EH (cell line): ENCODE data around the gene SLC1A6.
A peak's percentile ranks its signal among the peaks of the same experiment; 100 is the strongest.
"Not testable (repeated sequence)": the region's sequence is repeated elsewhere in the genome, so short reads cannot be mapped to it uniquely, and the experiment has no call there.

Experiments used
- DNase-seq: peaks from one replicate; pipeline ENCODE4 v3.0.0-alpha.2; 2015; ENCODE audit warnings: low read depth

SLC1A6 gene

DNA sequence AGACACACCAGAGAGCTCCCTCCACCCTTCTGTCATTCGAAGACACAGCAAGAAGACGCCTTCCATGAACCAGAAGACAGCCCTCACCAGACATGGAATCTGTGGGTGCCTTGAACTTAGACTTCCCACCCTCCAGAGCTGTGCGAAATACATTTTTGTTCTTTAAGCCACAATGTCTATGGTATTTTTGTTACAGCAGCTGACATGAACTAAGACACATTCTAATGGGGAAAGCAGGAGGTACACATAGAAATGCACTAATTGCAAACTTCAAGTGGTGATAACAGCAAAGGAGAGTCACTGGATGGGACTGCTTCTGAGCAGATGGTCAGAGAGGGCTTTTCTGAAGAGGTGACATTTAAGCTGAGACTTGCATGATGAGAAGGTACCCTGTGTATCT lies 22.2 kb downstream of the SLC1A6 start:
- DNase-seq: no peak

- no peak for DNase-seq
Measured at GRCh38 chr19:14954071-14954655, 25.5 kb downstream of the SLC1A6 start.

DNA sequence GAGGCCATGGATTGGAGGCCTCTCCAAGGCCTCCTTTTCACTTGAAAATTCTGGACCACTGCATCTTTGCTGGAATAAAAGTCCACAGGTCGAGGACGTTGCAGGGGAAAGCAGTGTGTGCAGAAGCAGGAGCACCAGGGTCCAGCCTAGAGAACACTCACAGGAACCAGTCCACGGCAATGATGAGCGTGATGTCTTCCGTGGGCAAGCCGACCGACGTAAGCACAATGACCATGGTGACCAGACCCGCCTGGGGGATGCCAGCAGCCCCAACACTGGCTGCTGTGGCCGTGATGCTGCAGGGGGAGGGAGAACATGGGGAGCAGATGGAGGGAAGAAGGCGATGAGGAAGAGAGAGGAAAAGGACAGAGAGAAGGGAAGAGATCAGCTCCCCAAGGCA lies 26.9 kb downstream of the SLC1A6 start:
- no peak for DNase-seq

- no peak for DNase-seq
Measured at GRCh38 chr19:14950421-14950820, 29.2 kb downstream of the SLC1A6 start.

DNA sequence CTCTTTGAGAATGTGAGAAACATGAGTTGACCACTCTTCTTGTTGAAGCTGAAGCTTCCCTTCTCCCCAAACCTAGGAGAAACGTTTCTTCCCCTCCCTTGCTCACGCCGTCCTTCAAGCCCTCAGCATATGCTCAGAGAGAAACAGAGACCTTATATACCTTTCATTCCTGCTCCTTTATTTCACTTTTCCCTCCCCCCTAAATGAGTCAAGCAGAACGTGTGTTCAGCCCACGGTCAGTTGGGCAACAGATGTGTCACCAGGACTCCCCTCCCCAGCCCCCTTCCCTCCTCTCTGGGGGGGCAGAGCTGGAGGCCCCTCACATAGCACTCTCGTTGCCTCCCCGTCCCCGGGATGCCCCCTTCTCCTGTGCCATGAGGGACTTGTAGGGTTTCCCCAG lies 29.8 kb downstream of the SLC1A6 start:
- DNase-seq: no peak

GRCh38 chr19:14949413-14949812 lies 30.3 kb downstream of the SLC1A6 start:
- DNase-seq: not testable (repeated sequence)

GRCh38 chr19:14944456-14944855 lies 35.2 kb downstream of the SLC1A6 start:
- no peak for DNase-seq

- peak; percentile 13 for DNase-seq
Measured at GRCh38 chr19:14943601-14944000, 36.1 kb downstream of the SLC1A6 start.

- no peak for DNase-seq
Measured at GRCh38 chr19:14941189-14941588, 38.5 kb downstream of the SLC1A6 start, which contains the start of gene OR7C2. Gene OR7C2, plus strand, starts transcription at chr19:14941489. Its CDS starts 0 bp downstream, at chr19:14941489.

DNA sequence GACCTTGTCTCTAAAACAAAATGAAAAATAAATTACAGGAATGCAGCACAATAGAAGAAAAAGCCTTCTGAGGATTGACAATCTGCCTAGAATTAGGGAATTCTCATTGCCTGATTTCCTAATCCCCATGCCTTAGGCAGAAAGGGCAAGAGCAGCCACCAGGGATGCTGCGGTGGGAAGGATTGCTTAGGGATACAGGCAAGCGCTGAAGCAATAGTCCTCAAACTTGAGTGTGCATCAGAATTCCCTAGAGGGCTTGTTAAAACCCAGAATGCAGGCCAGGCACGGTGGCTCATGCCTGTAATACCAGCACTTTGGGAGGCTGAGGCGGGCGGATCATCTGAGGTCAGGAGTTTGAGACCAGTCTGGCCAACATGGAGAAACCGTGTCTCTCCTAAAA lies 39.4 kb downstream of the SLC1A6 start:
- DNase-seq: no peak

GRCh38 chr19:14933506-14933905 lies 46.2 kb downstream of the SLC1A6 start:
- DNase-seq: no peak

DNA sequence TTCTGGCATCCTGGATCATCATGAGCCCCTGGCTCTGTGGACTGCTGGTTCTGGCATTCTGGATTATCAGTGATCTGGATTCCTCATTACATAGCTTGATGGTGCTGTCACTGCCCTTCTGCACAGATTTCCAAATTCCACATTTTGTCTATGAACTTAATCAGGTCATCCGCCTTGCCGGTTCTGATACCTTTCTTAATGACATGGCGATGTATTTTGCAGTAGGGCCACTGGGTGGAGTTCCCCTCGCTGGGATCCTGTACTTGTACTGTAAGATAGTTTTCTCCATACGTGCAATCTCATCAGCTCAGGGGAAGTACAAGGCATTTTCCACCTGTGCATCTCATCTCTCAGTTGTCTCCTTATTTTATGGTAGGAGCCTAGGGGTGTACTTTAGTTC lies 62.8 kb downstream of the SLC1A6 start:
- no peak for DNase-seq

DNA sequence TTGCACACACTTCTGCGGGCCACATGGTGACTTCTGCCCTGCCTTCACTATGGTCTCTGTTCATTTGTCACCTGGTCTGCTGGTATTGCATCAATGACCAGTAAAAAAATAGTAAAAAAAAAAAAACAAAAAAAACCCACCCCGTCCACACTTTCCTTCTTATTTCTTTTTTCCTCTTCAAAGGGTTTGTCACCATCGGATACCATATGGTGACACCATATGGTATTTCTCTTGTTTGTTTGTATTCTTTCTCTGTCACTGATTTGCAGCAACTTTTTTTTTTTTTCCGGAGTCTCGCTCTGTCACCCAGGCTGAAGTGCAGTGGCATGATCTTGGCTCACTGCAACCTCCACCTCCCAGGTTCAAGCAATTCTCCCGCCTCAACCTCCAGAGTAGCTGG lies 64.5 kb downstream of the SLC1A6 start:
- no peak for DNase-seq

DNA sequence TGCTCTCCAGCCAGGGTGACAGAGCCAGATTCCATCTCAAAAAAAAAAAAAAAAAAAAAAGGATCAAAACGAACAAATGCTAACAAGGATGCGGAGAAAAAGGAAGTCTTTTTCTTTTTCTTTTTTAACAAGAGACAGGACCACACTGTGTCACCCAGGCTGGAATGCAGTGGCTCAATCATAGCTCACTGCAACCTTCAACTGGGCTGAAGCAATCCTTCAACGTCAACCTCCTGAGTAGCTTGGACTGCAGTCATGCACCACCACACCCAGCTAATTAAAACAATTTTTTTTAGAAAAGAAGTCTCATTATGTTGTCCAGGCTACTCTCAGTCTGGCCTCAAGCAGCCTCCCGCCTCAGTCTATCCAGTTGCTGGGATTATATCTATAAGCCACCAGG lies 73.0 kb downstream of the SLC1A6 start:
- DNase-seq: no peak

DNA sequence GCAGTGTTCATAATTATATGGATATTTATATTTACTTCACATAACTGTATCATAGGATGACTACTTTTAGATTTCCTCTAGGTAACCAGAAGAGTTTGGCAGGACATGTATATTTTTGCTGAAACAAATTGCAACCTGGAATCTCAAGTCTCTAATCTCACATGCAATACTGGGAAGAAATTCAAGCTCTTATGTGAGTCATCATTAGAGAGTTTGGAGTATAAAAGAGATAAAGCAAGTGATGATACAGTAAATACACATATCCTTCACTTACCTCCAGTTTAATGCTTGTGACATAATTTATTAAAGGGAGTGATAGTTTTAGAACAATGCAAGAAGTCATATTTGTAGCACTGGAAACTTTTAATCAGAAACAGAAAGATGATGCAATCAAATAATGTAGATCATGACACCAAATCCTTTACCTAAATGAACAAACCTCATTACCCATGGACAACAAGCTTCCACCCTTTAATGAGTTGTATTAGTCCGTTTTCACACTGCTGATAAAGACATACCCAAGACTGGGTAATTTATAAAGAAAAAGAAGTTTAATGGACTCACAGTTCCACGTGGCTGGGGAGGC lies 77.9 kb downstream of the SLC1A6 start:
- no peak for DNase-seq
